ENCODE results near the gene TMC3. TPM values are rescaled to one million over a fixed set of nuclear protein-coding genes. Genes with fewer than 3 reads are reported as not detected.
"Not testable (repeated sequence)": the region's sequence is repeated elsewhere in the genome, so short reads cannot be mapped to it uniquely, and the experiment has no call there.

The TMC3 gene
- total and polyA plus RNA-seq, 10 of the 15 experiments (the other 5 are each of a cell fraction or from before 2014, with no cell fraction given), result 0.03 to 0.04 (median 0.04) TPM; not detected in 7

GRCh38 chr15:81349271-81349670, 24.7 kb downstream of the TMC3 start:
- ATAC-seq (no peak), DNase-seq (ENCODE audit: low read depth, low spot score) (no peak), FAIRE-seq (no peak)
- in situ Hi-C loops (cut with MboI), result no loop called here
- 44% methylated on average over 3 of the region's 3 CpGs for WGBS (ENCODE audit: insufficient coverage, insufficient replicate concordance, low lambda C conversion rate, missing lambda C conversion rate)
- Histone ChIP-seq H3K27ac (ENCODE audit: control insufficient read depth, insufficient read depth) (no peak overlapping the region), H3K4me1 (ENCODE audit: control insufficient read depth, insufficient read depth, low read length) (no peaks in the 10 kb centered on the region), H3K79me2 (ENCODE audit: control insufficient read depth, insufficient read depth, low read length) (no peaks in the 10 kb centered on the region), H3K9ac (ENCODE audit: control insufficient read depth, insufficient read depth, low read length) (no peak overlapping the region), H4K20me1 (ENCODE audit: control insufficient read depth, insufficient read depth) (no peaks in the 10 kb centered on the region), H3K4me2 (ENCODE audit: control insufficient read depth, insufficient read depth) (no peak overlapping the region), H3K36me3 (ENCODE audit: control insufficient read depth in 2 of 2, insufficient read depth in 2 of 2, low read length in 1 of 2) (no peaks in the 10 kb centered on the region), H3K9me3 (replicated peaks; ENCODE audit: control insufficient read depth, insufficient read depth, low read length) (no peaks in the 10 kb centered on the region), H3K27me3 (replicated peaks in 1 of 2; ENCODE audit: control insufficient read depth in 2 of 2, insufficient read depth in 2 of 2, low read length in 1 of 2) (no peaks in the 10 kb centered on the region), H3K4me3 (no peak overlapping the region), H2AFZ (ENCODE audit: control insufficient read depth, low read depth, low read length) (no peak overlapping the region)
- intact Hi-C loops (cut with micrococcal nuclease; ENCODE audit: unreplicated experiment), result no loop called here
- BruUV-seq (replicated peaks), result no TSS peak
- TF ChIP-seq SPI1 (IDR thresholded peaks at IDR 0.05; ENCODE audit: borderline replicate concordance, insufficient read depth, low read depth, low read length) (no peak), ZBTB4 (CRISPR knock-in tag; IDR thresholded peaks at IDR 0.05) (no peak), HDAC6 (IDR thresholded peaks at IDR 0.05; ENCODE audit: unreplicated experiment) (no peak), SMARCA5 (IDR thresholded peaks at IDR 0.05) (no peak)
- RAD21 ChIA-PET (ENCODE audit: unreplicated experiment), result no interaction called here
- SMC1A ChIA-PET (ENCODE audit: uncharacterized antibody, unreplicated experiment), result interaction anchor here (0.9 kb wide), 1 partner anchor 1921 kb away, joined by 3 read pairs; no protein-coding TSS in a partner anchor
- CTCF ChIA-PET, result no interaction called here
- POLR2A ChIA-PET, result no interaction called here

GRCh38 chr15:81348691-81349090, 25.3 kb downstream of the TMC3 start:
- DNase-seq (ENCODE audit: low read depth, low spot score); H4K20me1 ChIP-seq (ENCODE audit: control insufficient read depth, insufficient read depth); H2AFZ ChIP-seq (ENCODE audit: control insufficient read depth, low read depth, low read length); H3K9me3 ChIP-seq (replicated peaks; ENCODE audit: control insufficient read depth, insufficient read depth, low read length); POLR2A ChIA-PET; H3K4me3 ChIP-seq; CTCF ChIA-PET; H3K27me3 ChIP-seq (replicated peaks in 1 of 2; ENCODE audit: control insufficient read depth in 2 of 2, insufficient read depth in 2 of 2, low read length in 1 of 2); H3K79me2 ChIP-seq (ENCODE audit: control insufficient read depth, insufficient read depth, low read length); H3K4me2 ChIP-seq (ENCODE audit: control insufficient read depth, insufficient read depth); H3K9ac ChIP-seq (ENCODE audit: control insufficient read depth, insufficient read depth, low read length); H3K27ac ChIP-seq (ENCODE audit: control insufficient read depth, insufficient read depth); H3K4me1 ChIP-seq (ENCODE audit: control insufficient read depth, insufficient read depth, low read length); ATAC-seq; FAIRE-seq; in situ Hi-C loops (cut with MboI); RAD21 ChIA-PET (ENCODE audit: unreplicated experiment); BruUV-seq (replicated peaks); H3K36me3 ChIP-seq (ENCODE audit: control insufficient read depth in 2 of 2, insufficient read depth in 2 of 2, low read length in 1 of 2); intact Hi-C loops (cut with micrococcal nuclease; ENCODE audit: unreplicated experiment): not testable (repeated sequence)
- WGBS (ENCODE audit: insufficient coverage, insufficient replicate concordance, low lambda C conversion rate, missing lambda C conversion rate), result 78% methylated on average over 11 of the region's 11 CpGs
- SMC1A ChIA-PET (ENCODE audit: uncharacterized antibody, unreplicated experiment), result interaction anchor here (0.9 kb wide), 1 partner anchor 1922 kb away, joined by 3 read pairs; no protein-coding TSS in a partner anchor
